Measurements from ENCODE around the gene CDC42BPG. TPM values are rescaled to one million over a fixed set of nuclear protein-coding genes. Genes with fewer than 3 reads are reported as not detected.

CDC42BPG gene
- total RNA-seq, 1 donor from 2014 or later = not detected

GRCh38 chr11:64843686-64844329 is 645 bp downstream of the CDC42BPG start:
- no peak for TF ChIP-seq CTCF (IDR thresholded peaks at IDR 0.05)
- no peak overlapping the region for H3K27ac ChIP-seq
- peak overlapping the region; percentile 40 to 64 for H3K4me3 ChIP-seq
- H3K4me1 ChIP-seq = peaks cover 4 to 6% of the 10 kb centered on the region in 2 donors
- intact Hi-C loops (cut with DNase I) = no loop called here
- no peaks in the 10 kb centered on the region for H3K36me3 ChIP-seq
- H3K27me3 ChIP-seq = no peaks in the 10 kb centered on the region
- no peak for DNase-seq (ENCODE audit: low spot score in 2 of 2)
- H3K9me3 ChIP-seq = no peaks in the 10 kb centered on the region

- H3K27ac ChIP-seq = no peak overlapping the region
- TF ChIP-seq CTCF (IDR thresholded peaks at IDR 0.05) = no peak
- H3K27me3 ChIP-seq = no peaks in the 10 kb centered on the region
- intact Hi-C loops (cut with DNase I) = no loop called here
- no peaks in the 10 kb centered on the region for H3K36me3 ChIP-seq
- no peak for DNase-seq (ENCODE audit: low spot score in 2 of 2)
- no peaks in the 10 kb centered on the region for H3K9me3 ChIP-seq
- no peak overlapping the region for H3K4me3 ChIP-seq
- peaks cover 3% of the 10 kb centered on the region in 2 donors for H3K4me1 ChIP-seq
Observed at GRCh38 chr11:64842851-64843685, 1.4 kb downstream of the CDC42BPG start.

- intact Hi-C loops (cut with DNase I) = no loop called here
- DNase-seq (ENCODE audit: low spot score in 2 of 2) = no peak
- H3K27me3 ChIP-seq = no peaks in the 10 kb centered on the region
- H3K4me1 ChIP-seq = peaks cover 1 to 2% of the 10 kb centered on the region in 2 donors
- no peak overlapping the region for H3K27ac ChIP-seq
- no peak for TF ChIP-seq CTCF (IDR thresholded peaks at IDR 0.05)
- H3K36me3 ChIP-seq = no peaks in the 10 kb centered on the region
- no peaks in the 10 kb centered on the region for H3K9me3 ChIP-seq
- H3K4me3 ChIP-seq = no peak overlapping the region
Observed at GRCh38 chr11:64842366-64842759, 2.1 kb downstream of the CDC42BPG start.

- no peaks in the 10 kb centered on the region for H3K4me1 ChIP-seq
- no peaks in the 10 kb centered on the region for H3K27me3 ChIP-seq
- H3K36me3 ChIP-seq = no peaks in the 10 kb centered on the region
- H3K4me3 ChIP-seq = no peak overlapping the region
- no peak overlapping the region for H3K27ac ChIP-seq
- no peaks in the 10 kb centered on the region for H3K9me3 ChIP-seq
- intact Hi-C loops (cut with DNase I) = no loop called here
- no peak for TF ChIP-seq CTCF (IDR thresholded peaks at IDR 0.05)
- no peak for DNase-seq (ENCODE audit: low spot score in 2 of 2)
Observed at GRCh38 chr11:64841592-64842365, 2.7 kb downstream of the CDC42BPG start.

- no peak overlapping the region for H3K27ac ChIP-seq
- no peaks in the 10 kb centered on the region for H3K27me3 ChIP-seq
- no peak for TF ChIP-seq CTCF (IDR thresholded peaks at IDR 0.05)
- no peak overlapping the region for H3K4me3 ChIP-seq
- no peaks in the 10 kb centered on the region for H3K9me3 ChIP-seq
- H3K4me1 ChIP-seq = no peaks in the 10 kb centered on the region
- intact Hi-C loops (cut with DNase I) = no loop called here
- no peak for DNase-seq (ENCODE audit: low spot score in 2 of 2)
- no peaks in the 10 kb centered on the region for H3K36me3 ChIP-seq
Observed at GRCh38 chr11:64839887-64840782, 4.3 kb downstream of the CDC42BPG start.
